Left lobe of liver (tissue), 2 donors: ENCODE results near the gene SYNGR3. TPM values are rescaled to one million over a fixed set of nuclear protein-coding genes. Genes with fewer than 3 reads are reported as not detected.
"Not testable (repeated sequence)": the region's sequence is repeated elsewhere in the genome, so short reads cannot be mapped to it uniquely, and the experiment has no call there.

Experiments
- ATAC-seq: fragments of 200-7000 bp; cut with Tn5 transposase; one replicate; pipeline ENCODE4 v1.9.1; 2020; ENCODE audit warnings: mild to moderate bottlenecking, moderate library complexity
- DNase-seq: peaks from one replicate; pipeline ENCODE4 v3.0.0-alpha.2; 2020; ENCODE audit warnings: low spot score
- total RNA-seq: library from RNA; stranded (reverse); gene quantifications from one replicate; pipeline ENCODE4 v1.2.1, GENCODE V29; 2021
- donor health status: DM: no; HTN: no; CAD: no; lungs with moderate emphysema.
- donor health status: DM: no; HTN: yes; CAD: no.

The SYNGR3 gene
- total RNA-seq, 1 donor from 2014 or later: 0.30 TPM

DNA sequence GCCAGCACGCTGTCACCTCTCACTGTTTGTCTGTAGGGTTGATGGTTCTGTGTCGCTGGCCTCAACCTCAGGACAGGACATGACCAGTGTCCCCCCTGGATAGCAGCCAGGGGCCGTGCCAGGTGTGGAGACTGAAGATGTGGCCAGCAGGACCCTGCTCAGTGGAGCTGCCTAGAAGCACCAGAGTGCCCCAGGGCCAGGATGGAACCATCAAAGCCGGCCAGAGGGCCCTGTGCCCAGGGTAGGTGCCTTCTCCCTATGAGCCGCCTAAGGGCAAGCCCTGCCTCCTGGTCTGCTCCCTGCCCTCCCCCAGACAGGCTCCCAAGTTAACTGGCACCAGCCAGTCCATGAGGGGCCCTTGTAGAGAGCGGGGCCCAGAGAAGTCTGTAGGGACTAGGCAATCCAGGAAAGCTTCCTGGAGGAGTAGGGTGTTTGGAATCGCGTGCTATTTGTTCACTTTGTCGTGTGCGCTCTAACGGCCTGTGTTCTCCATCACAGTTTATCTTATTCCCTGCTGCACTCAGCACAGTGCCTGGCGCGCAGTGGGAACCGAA, 31.0 kb upstream of the SYNGR3 start:
- DNase-seq (no peak), ATAC-seq (peak; percentile 9)

DNA sequence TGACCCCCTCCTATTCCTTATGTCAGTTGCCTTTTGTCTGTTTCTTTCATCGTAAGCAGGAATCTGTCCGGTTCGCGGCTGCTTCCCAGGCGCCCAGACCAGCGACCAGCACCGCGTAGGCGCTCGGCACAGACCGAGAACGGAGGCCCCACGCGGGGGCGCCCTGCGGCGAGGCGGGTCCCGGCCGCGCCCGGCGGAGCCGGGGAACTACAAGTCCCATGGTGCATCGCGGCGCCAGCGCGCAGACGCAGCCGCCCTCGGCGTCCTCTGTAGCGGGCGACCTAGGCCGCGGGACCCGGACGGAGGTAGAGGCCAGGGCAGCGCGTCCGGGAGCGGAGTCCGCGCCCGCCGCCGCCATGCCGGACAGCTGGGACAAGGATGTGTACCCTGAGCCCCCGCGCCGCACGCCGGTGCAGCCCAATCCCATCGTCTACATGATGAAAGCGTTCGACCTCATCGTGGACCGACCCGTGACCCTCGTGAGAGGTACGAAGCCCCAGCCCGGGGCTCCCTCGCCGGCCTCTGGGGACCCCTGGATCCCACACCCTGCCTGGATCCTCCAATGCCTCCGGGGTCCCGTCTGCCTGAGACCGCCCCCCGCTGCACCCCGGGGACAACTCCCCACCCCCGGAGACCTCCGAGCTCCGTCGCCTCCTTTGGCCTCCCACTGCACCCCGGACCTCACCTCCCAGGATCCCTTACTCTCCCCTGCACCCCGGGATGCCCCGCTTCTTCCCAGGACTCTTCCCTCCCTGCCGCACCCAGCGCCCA, 30.3 kb upstream of the SYNGR3 start, which contains the start of gene NDUFB10:
Gene NDUFB10 (plus strand): TSS at position 270 of the 771 bp plus-strand sequence. CDS start 87 bp downstream, at position 357.
- DNase-seq: peak; percentile 96
- peak; percentile 96 for ATAC-seq

DNA sequence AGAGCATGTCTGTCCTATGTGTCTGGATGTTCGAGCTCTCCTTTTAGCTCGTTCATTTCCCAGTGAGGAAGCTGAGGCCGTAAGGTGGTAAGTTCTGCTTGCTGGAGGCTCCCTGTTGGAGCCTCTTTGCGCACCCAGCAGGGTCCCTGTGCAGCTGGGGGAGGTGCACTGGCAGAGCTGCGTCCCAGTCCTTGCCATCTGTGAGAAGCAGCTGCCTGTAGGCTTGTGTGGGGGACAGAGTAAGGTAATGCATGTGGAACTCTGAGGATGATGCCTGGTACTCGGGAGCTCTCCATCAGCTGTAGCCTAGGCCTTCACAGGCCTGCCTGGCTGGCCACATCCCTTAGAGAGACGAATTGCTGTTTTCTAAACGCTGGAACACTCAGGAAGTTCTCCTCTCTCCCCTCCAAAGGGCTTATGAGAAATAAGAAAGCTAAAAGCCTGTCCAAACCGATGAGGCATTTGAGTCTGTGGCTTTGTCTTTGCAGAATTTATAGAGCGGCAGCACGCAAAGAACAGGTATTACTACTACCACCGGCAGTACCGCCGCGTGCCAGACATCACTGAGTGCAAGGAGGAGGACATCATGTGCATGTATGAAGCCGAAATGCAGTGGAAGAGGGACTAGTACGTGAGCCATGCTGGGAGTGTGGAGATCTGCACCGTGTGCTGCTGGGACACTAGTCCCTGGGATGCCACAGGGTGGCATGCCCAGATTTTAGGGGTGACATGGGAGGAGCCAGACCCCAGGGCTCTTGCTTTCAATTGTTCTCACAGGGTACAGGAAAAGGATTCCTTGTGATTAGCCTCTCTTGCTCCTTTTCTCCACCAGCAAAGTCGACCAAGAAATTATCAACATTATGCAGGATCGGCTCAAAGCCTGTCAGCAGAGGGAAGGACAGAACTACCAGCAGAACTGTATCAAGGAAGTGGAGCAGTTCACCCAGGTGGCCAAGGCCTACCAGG, 28.8 kb upstream of the SYNGR3 start:
- DNase-seq: no peak

DNA sequence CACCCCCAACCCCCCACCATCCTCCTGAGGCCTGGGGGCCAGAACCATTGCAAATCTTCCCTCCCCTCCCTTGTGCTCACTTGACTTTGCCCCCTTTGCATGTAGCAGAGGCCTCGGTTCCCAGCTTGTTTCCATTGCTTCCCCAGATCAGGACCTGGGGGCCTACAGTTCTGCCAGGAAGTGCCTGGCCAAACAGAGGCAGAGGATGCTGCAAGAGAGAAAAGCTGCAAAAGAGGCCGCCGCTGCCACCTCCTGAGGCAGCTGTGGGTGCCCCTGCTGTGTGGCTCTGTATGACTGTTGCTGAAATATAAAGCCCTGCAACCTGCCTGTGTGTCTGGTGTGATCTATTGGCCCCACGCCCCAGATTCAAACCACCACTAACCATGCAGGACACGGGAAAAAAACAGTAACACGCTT, 28.1 kb upstream of the SYNGR3 start:
- ATAC-seq: no peak
- no peak for DNase-seq

More for the DNA sequence above, 28.8 kb upstream of the SYNGR3 start:
- ATAC-seq: no peak

DNA sequence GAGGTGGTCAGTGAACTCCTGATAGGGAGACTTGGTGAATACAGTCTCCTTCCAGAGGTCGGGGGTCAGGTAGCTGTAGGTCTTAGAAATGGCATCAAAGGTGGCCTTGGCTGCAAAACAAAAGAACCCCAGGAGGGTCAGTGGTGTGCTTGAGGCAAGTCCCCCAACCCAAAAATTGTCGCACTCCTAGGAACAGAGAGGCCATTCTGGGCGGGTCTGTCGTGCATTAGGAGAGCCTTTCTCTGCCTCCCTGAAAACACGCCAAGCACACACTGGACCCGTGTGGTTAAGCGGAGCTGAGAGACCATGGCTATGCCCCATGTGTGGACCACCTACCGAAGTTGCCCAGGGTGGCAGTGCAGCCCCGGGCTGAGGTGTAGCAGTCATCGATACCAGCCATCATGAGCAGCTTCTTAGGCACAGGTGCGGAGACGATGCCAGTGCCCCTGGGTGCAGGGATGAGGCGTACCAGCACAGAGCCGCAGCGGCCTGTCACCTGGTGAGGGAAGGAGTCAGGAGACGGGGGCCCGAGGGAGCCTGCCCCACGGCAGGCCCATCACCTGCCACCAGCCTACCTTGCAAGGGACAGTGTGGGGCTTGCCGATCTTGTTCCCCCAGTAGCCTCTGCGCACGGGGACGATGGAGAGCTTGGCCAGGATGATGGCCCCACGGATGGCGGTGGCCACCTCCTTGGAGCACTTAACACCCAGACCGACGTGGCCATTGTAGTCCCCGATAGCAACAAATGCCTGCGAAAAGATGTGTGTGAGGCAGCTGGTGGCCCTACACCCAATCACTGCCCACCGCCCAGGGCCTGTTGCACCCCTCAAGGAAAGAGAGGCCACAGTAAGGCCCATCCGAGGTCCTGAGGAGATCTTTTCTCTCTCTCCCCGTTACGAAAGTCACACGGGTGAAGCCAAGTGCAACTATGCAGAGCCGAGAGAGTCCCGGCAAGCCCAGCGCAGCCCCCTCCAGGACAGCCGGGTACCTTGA, 27.3 kb upstream of the SYNGR3 start:
- ATAC-seq, DNase-seq: not testable (repeated sequence)

DNA sequence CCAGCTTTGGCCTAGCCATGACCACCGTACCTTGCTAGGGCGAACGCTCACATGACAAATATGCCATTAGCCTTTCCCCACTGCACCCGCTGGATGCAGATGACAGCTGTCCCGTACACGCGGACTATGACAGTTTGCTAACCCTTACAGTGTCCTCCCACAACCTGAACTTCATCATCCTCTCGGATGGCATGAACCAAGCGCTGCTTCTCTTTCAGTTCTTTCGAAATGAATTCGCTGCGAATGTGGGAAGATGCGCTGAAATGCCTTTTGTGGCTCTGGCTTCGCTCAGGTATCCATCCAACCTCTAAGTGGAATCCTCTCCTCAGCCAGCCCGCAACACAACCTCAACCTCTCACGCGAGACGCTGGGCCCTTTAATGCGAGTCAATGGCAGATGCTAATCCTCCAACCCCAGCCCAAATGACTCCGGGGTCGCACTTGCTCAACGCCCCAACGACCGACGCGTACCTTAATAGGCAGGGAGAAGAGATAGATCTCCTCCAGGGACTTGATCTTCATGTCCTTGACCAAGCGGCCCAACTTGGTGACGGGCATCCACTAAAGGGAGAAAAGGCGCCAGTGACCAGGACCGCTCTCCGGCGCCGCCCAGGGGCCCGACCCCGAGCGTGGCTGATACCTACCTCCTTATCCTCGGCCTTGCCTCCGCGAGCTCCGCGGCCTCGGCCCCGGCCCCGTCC, 25.8 kb upstream of the SYNGR3 start:
- DNase-seq (no peak), ATAC-seq (peak; percentile 6)

DNA sequence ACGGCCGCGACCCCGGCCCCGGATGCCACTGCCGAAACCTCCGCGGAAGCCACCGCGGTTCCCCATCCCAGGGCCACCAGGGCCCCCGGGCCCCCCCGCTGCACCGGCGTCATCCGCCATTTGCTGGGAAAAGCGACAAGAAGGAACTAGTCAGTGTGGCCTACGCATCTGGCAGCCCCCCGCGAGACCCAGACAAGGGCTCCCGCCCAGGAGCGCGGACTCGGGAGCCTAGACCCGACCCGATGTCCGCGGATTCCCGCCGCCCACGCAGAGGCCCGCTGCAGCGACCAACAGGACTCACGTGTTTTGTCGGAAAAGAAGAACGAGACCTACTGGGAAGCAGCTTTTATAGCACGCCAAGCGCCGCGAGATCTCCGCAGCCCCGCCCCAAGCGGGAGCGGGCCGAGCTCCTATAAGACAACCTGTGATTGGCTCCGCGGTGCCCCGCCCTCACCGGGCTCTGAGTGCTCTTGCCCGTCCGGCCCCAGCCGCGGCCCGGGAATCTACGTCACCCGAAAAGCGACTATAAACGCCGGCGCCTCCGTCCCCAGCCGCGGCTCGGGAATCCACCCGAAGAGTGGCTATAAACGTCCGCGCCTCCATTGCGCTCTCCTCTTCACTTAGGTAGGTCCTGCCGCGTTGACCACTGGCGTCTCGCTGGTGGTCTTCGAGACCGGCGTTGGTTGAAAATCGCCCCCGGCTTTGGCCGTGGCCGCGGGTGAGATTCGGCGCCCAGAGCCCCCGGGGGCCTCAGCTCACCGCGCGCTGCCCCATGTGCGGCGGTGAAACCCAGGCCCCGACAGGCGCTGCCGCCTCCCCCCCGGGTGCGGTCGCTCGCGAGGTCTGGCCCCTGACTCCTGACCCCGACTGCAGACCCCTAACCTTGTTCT, 25.0 kb upstream of the SYNGR3 start, which contains the start of gene RPS2:
Gene RPS2 (minus strand): TSS at position 321 of the 890 bp plus-strand sequence. CDS start 201 bp downstream, at position 120.
- DNase-seq: peak; percentile 99
- ATAC-seq: peak; percentile 94

DNA sequence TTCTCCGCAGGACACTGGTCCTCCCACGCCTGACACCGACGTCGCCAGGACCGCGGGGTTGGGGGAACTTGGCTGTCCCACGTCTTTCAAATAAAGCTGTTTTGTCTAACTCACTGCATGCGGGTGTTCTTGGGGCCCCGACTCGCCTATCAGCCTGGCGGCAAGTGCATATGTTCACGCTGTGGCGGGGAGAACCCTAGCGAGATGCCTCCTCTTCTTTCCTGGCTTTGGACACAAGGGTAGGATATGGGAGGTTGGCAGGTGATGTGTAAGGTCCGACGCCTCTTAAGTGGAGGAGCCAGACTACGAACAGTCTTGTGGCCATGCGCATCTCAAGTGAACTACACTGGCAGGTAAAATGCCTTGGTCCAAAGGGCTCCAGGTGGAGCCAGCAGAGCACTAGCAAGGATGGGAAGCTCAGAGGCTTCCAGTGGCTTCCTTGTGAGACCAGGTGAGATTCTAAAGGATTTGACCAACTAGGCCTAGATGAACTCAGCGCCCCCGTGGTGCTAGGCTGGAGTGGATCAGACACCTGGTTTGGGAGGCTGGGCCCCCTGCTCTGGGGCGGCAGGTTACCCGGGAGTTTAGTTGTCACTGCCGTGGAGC, 24.3 kb upstream of the SYNGR3 start:
- no peak for DNase-seq
- peak; percentile 4 for ATAC-seq

DNA sequence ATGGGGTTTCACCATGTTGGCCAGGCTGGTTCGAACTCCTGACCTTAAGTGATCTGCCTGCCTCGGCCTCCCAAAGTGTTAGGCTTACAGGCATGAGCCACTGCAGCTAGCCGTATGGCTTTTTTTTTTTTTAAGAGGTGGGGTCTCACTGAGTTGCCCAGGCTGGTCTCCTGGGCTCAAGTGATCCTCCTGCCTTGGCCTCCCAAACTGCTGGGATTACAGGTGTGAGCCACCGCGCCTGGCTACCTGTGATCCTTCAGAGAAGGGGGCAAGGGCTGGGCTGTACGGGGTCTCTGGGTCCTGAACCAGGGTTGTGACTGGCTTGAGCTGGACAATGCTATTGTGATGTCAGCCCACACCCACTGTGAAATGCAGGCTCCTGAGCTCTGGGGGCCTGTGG, 23.3 kb upstream of the SYNGR3 start, which contains the start of gene RNF151:
Gene RNF151 (plus strand): TSS at position 397 of the 400 bp plus-strand sequence. CDS start 26 bp downstream, outside the sequence.
- ATAC-seq (no peak), DNase-seq (no peak)

DNA sequence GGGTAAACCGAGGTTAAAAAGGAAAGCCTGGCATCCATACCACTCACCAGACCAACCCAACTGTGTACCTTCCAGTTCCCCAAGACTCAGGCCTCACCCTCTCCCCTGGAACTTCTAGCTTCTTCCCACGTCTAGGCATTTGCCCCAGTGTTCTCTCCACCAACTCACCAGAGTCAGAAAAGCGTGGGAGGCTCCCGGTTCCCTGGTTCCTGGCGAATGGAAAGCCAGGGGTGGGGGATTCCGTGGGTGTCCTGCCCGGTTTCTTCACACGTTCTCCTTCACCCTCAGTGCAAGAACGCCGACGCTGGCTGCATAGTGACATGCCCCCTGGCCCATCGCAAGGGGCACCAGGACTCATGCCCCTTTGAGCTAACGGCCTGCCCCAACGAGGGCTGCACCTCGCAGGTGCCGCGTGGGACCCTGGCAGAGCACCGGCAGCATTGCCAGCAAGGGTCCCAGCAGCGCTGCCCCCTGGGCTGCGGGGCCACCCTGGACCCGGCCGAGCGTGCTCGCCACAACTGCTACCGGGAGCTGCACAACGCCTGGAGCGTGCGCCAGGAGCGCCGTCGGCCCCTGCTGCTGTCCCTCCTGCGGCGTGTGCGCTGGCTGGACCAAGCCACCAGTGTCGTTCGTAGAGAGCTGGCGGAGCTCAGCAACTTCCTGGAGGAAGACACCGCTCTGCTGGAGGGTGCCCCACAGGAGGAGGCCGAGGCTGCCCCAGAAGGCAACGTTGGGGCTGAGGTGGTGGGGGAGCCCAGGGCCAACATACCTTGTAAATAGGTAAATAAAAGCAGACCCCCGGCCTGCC, 21.4 kb upstream of the SYNGR3 start:
- no peak for ATAC-seq
- no peak for DNase-seq

DNA sequence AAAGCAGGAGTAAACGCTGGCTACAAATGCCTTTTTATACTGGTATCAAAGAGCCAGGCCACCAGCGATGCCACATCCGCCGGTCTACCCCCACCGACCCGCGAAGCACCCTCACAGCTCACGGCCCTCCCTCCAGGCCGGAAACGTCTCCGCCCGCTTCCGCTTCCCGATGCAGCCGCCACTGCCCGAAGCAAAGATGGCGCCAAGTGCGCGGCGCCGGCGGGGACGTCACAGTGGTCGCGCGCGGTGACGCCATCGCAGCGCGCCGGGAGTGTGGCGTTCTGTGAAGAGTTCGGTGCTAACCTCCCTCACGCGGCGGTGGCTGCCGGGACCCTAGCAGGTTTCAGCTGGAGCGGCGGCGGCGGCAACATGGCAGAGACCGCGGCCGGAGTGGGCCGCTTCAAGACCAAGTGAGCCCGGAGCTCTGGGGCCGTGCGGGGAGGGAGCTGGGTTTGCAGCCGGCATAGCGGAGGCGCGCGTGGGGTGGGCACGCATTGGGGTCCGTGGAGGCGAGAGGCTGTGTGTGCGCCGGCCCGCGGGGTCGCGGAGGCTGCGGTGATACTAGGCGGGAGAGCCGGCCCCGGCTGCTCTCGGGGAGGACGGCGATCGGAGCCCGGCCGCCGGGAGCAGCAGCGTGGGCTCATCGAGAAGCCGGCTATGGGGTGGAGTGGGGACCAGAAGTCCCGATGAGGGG, 17.8 kb upstream of the SYNGR3 start, which contains the start of gene TBL3:
Gene TBL3 (plus strand): TSS at position 258 of the 694 bp plus-strand sequence. CDS start 112 bp downstream, at position 370.
- ATAC-seq: peak; percentile 92
- peak; percentile 95 for DNase-seq

DNA sequence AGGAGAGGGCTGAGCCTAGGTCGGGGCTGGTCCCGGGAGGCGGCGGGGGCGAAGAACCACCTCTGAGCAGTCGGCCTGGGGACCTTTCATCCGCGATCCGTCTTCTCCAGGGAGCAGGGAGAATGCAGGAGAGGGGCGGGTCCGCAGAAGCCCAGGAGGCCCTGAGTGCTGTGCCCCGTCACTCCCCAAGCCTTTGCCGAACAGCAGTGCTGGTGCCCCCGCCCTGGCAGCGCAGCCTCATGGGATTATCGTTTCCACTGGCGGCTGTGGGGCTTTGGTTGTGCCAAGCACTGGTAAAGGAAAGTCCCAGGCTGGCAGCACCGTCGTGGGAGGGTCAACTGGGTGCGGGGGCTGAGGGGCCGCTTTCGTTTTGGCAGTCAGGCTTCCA, 17.3 kb upstream of the SYNGR3 start:
- ATAC-seq: peak; percentile 3
- DNase-seq: no peak

DNA sequence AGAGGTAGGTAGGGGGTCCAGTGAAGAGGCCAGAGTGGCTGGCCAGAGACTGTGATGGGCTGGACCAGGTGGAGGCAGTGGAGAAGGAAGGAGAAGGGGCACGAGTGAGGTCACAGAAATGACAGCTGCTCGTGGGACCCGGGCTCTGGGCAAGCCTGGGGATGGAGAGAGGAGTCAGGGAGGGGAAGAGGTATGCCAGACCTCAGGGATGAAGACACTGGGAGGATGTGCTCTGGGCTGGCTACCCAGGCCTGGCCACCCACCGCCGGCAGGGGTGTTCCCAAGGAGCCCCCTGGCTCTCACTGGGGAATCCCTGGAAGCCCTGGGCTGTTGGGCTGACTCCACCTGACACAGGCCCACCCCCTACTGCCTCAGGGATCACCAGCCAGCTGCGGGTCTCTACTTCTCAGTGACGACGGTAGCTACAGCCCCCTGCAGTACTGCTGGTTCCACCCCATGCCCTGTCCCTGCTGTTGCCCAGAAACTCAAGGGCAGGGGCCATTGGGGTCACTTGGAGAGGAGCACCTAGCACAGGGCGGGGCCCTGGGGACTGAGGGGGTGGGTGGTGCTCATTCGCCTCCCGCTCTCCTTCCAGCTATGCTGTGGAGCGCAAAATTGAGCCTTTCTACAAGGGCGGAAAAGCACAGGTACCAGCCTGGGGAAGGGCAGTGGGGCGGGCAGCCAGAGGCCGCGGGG, 16.2 kb upstream of the SYNGR3 start:
- DNase-seq (no peak), ATAC-seq (no peak)

DNA sequence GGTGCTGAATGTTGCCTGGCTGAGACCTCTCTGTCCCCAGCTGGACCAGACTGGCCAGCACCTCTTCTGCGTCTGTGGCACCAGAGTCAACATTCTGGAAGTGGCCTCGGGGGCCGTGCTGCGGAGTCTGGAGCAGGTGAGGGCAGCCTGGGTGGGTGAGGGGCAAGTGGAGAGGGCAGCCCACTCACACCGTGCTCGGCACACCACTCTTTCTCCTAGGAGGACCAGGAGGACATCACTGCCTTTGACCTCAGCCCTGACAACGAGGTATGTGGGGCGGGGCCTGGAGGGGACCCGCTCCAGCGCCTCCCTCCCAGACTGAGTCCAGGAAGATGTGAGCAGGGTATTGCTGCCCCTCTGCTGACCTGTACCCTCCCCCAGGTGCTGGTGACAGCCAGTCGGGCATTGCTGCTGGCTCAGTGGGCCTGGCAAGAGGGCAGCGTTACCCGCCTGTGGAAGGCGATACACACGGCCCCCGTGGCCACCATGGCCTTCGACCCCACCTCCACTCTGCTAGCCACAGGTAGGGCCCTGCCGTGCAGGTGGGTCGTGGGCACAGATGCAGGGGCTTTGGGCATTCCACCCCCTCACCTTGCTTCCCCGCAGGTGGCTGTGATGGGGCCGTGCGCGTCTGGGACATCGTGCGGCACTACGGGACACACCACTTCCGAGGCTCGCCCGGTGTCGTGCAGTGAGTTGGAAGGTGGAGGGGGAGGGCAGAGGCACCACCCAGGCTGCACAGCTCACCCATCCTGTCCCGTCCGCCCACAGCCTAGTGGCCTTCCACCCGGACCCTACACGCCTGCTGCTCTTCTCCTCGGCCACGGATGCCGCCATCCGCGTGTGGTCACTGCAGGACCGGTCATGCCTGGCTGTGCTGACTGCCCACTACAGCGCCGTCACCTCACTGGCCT, 15.4 kb upstream of the SYNGR3 start:
- DNase-seq (no peak), ATAC-seq (no peak)
